Retinal pigment epithelial cell (primary cell): ENCODE data around the gene RPS13.
"Not testable (repeated sequence)": the region's sequence is repeated elsewhere in the genome, so short reads cannot be mapped to it uniquely, and the experiment has no call there.

Experiments used
- DNase-seq: peaks from one replicate; pipeline ENCODE4 v3.0.0-alpha.2; 2010; ENCODE audit warnings: low read depth
- H3K4me3 ChIP-seq: 2 replicates; pipeline ENCODE4 v1.5.1; 2011; ENCODE audit warnings: mild to moderate bottlenecking, low read length, control low read depth, moderate library complexity
- CTCF ChIP-seq: conservative IDR thresholded peaks from 2 replicates; pipeline ENCODE4 v1.5.1; 2011; ENCODE audit warnings: low read depth, low read length, control low read depth, inconsistent platforms

RPS13 gene

DNA sequence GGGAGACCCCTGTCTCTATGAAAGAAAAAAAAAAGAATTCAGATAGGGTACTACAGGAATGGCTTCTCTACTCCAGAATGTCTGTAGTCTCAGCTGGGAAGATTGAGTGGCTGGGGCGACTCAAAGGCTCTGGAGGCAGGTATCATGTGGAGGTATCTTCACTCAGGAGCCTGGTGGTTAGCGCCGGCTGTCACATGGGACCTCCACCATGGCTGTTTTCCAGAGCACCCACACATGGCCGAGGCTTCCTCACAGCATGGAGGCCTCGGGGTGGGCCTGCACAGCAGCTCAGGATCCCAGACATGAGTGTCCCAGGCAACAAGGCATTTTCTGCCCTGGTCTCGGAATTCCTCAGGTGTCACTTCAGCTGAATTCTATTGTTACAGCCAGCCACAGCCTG is 10.1 kb downstream of the RPS13 start:
- H3K4me3 ChIP-seq: no peak overlapping the region
- DNase-seq: no peak
- no peak for TF ChIP-seq CTCF

DNA sequence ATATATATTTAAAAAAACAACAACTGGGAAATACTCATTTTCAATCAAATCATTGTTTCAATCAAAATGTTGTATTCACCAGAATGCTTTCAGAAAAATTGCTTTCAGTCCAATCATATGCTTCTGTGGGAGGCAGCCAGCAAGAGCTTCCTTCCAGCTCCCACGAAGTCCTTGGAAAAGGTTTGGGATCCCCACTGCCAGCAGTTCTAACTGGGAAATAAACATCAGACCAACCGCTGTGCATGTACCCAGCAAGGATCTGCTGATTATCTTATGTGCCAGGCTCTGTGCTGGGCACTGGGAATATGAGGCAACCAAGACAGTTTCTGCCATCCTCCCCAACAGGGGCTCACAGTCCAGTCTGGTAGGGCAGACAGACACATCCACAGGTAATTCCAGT is 10.8 kb downstream of the RPS13 start:
- DNase-seq: no peak
- no peak for TF ChIP-seq CTCF
- no peak overlapping the region for H3K4me3 ChIP-seq

GRCh38 chr11:17063171-17064002 is 14.1 kb downstream of the RPS13 start:
- no peak overlapping the region for H3K4me3 ChIP-seq
- no peak for DNase-seq
- peak; percentile 94 for TF ChIP-seq CTCF

DNA sequence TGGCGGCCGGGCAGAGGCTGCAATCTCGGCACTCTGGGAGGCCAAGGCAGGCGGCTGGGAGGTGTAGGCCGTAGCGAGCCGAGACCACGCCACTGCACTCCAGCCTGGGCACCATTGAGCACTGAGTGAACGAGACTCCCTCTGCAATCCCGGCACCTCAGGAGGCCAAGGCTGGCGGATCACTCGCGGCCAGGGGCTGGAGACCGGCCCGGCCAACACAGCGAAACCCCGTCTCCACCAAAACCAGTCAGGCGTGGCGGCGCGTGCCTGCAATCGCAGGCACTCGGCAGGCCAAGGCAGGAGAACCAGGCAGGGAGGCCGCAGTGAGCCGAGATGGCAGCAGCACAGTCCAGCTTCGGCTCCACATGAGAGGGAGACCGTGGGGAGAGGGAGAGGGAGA is 26.3 kb downstream of the RPS13 start:
- DNase-seq, H3K4me3 ChIP-seq: not testable (repeated sequence)

- not testable (repeated sequence) for H3K4me3 ChIP-seq, DNase-seq
These were observed 29.0 kb downstream of the RPS13 start for GRCh38 chr11:17048491-17048890.

DNA sequence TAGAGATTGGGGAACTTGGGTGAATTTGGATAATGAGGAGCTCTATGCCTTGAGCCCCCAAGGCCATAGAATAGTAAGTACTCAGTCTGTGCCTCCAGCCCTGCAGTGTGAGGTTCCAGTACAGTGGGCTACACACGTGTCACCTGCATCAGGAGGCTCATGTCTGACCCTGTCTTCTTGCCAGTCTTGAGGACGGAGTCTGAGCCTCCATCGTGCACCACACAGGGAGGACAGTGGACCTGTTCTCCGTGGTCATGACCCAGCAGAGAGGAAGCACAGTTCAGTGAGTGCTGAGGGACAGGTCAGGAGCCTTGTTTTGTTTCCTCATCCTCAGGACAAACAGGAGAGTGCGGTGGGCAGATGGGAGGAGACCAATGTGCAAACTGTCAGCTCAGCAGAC is 30.8 kb downstream of the RPS13 start:
- DNase-seq: no peak
- no peak for TF ChIP-seq CTCF

DNA sequence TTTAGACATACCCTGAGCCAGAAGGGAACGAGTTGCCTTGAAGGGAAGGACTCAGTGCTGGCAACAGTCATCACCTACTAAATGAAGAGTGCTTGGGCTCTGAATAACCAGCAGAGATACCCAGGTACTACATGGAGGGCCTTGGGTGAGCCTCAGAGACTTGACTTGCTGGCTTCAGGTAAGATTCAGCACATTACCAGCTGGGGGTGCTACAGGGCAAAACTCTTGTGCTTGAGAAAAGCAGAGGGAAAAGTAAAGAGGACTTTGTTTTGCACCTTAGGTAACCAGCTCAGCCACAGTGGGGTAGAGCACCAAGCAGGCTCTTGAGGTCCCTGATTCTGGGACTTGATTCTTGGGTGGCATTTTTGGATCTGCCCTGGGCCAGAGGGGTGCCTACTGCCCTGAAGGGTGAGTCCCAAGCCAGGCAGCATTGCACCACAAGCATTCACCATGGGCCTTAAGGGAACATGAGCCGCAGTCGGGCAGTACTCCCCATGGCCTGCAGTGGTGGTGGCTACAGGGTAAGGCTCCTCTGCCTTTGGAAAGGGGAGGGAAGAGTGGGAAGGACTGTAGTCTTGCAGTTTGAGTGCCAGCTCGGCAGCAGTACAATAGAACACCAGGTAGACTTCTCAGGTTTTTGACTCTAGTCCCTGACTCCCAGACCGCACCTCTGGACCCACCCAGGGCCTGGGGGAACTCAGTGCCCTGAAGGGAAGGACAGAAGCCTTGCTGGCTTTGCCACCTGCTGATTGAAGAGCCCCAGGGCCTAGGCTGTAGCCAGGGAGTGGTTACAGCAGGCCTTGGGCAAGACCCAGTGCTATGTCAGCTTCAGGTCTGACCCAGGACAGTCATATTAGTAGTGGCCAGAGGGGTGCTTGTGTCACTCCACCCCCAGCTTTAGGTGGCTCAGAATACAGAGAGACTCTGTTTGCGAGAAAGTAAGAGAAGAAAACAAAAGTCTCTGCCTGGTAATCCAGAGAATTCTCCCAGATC is 40.5 kb downstream of the RPS13 start:
- no peak for DNase-seq
- peak; percentile 25 for TF ChIP-seq CTCF
- no peak overlapping the region for H3K4me3 ChIP-seq

More for the DNA sequence above, 30.8 kb downstream of the RPS13 start:
- H3K4me3 ChIP-seq: no peak overlapping the region

- not testable (repeated sequence) for DNase-seq
These were observed 43.4 kb downstream of the RPS13 start for GRCh38 chr11:17034027-17034426.

More at GRCh38 chr11:17034027-17034426, 43.4 kb downstream of the RPS13 start:
- H3K4me3 ChIP-seq: not testable (repeated sequence)
